GM12873 (cell line): ENCODE measurements around the gene IQCC.

Experiments
- TF ChIP-seq, protein P1 (sequence below): IDR thresholded peaks from 2 replicates; pipeline ENCODE4 v1.5.1; 2012; ENCODE audit warnings: low read depth, mild to moderate bottlenecking, moderate library complexity, low read length, control low read depth; ENCODE audit not compliant: insufficient read depth; ENCODE audit errors: missing control alignments

IQCC gene

DNA sequence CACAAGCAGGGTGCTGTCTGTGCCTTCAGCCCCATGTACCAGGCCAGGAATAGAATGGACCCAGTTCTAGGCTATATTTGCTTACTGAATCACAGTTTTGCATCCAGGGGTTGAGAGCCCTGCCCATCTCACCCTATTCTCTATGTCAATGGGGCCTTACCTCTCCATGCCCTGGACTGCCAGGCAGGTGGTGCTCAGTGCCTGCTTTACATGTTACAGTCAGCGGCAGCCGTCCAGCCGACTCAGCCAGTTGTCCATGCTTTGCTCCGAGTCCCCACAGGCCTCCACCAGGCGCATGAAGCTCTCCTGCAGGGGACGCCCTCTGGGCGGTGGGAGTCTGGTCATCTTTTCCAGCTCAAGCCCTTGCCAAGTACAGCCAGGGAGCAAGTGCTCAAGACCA, 29.3 kb downstream of the IQCC start:
- TF ChIP-seq, protein P1, sequence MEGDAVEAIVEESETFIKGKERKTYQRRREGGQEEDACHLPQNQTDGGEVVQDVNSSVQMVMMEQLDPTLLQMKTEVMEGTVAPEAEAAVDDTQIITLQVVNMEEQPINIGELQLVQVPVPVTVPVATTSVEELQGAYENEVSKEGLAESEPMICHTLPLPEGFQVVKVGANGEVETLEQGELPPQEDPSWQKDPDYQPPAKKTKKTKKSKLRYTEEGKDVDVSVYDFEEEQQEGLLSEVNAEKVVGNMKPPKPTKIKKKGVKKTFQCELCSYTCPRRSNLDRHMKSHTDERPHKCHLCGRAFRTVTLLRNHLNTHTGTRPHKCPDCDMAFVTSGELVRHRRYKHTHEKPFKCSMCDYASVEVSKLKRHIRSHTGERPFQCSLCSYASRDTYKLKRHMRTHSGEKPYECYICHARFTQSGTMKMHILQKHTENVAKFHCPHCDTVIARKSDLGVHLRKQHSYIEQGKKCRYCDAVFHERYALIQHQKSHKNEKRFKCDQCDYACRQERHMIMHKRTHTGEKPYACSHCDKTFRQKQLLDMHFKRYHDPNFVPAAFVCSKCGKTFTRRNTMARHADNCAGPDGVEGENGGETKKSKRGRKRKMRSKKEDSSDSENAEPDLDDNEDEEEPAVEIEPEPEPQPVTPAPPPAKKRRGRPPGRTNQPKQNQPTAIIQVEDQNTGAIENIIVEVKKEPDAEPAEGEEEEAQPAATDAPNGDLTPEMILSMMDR, result no peak

DNA sequence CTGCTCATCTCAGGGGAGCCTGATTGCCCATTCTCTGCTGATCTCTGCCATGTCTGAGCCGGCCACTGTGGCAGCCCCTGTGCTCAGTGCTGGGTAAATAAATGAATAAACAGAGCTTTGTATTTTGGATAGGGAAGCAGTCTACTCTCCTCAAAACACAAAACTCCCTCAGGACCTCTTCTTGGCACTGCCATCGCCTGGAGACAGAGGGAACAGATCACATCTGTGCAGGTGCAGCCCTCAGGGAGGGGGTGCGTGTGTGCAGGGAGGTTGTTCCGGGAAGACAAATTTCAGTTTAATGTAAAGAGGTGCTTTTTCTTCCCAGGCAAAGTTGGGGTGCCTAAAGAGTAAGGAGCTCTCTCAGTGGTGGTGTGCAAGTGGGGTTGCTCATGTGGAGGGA, 33.9 kb downstream of the IQCC start:
- TF ChIP-seq, protein P1, result no peak

DNA sequence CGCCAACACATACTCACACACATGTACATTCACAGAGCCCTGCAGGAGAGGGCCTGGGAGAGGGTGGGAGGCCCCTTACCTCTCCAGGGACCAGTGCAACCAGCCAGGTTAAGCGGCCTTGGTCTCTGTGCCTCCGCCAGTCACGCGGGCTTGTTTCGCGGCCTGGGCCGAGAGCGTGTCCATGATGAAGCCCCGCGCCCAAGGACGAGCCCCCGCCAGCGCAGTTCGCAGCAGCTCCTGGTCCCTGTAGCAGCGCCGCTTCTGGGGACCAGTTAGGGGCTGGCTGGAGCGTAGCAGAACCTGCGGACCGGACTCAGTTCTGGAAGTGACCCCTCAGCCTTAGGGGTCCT, 34.3 kb downstream of the IQCC start:
- TF ChIP-seq, protein P1, result no peak

DNA sequence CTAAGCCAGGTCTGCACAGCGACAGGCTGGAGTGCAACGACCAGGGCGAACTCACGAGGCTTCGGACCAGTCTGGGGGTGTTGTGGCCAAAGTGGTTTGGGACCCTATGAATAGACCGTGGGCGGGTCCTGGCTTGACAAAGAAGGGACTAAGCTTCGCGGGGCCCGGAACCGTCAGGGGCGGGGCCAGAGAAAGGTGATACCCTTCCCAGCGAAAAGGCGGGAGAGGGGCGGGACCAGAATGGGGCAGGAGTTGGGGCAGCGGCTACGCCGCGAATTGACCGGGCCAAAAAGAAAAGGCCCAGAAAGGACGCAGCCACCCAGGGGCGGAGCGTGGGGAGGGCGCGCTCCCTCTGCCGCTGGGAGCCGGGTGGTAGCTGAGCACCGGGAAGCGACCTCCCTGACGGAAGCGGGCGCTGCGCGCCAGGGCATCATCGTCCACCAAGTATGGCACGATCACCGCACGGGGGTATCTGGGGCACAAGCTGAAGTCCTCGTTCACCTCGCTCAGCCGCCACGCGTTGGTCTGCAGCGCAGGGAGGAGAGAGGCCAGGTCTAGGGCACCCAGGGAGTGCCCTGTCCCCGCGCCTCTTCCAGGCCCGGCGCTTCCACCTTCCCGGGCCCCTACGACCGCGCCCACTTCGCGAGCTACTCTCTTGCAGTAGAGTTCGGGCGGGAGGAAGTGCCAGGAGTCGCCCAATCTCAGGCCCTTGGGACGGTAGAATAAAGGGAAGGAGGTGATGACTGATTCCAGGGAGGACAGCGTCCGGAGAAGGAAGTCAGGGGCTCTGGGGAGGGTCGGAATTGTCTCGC, 34.9 kb downstream of the IQCC start:
- TF ChIP-seq, protein P1, result peak; percentile 4

DNA sequence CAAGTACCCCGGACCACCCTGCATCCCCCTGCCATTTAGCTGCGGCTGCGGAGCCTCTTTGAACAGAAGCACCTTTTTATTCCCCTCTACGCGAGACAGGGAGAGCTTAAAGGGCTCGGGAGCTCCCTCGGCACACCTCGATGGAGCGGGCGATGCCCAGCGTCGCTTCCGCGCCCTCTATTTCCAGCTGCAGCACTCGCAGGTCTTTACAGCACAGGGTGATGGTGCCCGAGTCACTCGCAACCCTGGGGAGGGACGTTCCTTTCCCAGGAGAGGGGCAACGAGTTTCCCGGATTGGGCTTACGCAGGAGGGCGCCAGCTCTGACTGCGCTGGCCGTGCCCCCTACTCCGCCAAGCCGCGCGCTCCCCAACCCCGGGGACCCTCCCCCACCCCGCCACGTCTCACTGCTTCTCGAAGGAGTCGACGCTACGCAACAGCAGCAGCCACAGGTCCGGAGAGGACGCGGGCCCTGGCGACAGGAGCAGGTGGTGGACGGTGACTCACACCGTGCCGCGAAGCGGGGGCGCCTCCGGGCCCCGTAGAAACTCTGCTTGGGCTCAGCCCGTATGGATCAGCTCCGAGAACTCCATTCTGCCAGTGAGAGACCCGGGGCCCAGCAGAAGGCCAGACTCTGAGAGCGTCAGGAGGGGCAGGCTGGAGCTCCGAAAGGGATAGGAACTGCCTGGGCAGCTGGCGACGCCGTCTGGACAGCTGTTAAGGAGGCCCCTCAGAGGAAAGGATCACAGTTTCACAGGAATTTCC, 35.7 kb downstream of the IQCC start:
- TF ChIP-seq, protein P1, result no peak

DNA sequence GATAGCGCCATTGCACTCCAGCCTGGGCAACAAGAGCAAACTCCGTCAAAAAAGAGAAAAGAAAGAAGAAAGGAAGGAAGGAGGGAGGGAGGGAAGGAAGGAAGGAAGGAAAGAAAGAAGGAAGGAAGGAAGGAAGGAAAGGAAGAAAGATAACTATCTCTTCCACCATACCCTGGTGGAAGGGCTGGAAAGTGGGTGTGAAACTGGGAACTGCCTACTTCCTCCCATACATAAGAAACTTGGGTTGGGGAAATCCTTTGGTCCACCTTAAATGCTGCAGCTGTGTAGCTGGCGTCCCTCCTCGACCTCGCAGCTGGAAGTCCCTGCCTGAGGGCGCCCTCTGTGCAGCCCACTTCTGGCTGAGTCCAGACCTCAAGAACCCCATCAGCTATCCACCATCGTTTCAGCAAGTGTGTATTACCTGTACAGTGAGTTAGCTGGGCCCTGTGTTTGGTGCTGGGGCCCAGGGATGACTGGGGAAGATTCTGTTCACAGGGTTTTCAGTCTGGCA, 36.9 kb downstream of the IQCC start:
- TF ChIP-seq, protein P1, result no peak

DNA sequence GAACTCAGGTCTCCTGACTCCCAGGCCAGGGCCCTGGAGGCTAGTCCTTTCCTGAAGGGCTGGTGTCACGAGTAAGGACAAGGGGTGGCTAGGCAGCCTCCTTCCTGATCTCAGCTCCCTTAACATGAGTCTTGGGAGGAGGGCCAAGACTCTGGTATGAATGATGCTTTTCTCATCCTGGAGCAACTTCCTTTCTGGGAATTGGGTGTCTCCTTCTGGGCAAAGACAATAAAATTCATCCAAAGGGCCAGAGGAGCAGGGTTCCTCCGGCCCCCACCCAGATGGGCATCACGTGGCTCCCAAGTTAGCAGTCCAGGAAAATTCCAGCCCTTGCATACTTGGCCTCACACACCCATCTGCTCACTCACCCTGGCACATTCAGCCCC, 41.4 kb downstream of the IQCC start, which contains the start of gene FAM167B:
Gene FAM167B, plus strand, starts transcription at position 335 of the 386 bp plus-strand sequence. CDS start 200 bp downstream, outside the sequence.
- TF ChIP-seq, protein P1, result no peak
